ENCODE measurements around the gene PRR5. TPM values are rescaled to one million over a fixed set of nuclear protein-coding genes. Genes with fewer than 3 reads are reported as not detected.

Gene PRR5
- polyA plus RNA-seq, 1 of the 3 experiments (the other 2 are of a cell fraction): 1.3 TPM

DNA sequence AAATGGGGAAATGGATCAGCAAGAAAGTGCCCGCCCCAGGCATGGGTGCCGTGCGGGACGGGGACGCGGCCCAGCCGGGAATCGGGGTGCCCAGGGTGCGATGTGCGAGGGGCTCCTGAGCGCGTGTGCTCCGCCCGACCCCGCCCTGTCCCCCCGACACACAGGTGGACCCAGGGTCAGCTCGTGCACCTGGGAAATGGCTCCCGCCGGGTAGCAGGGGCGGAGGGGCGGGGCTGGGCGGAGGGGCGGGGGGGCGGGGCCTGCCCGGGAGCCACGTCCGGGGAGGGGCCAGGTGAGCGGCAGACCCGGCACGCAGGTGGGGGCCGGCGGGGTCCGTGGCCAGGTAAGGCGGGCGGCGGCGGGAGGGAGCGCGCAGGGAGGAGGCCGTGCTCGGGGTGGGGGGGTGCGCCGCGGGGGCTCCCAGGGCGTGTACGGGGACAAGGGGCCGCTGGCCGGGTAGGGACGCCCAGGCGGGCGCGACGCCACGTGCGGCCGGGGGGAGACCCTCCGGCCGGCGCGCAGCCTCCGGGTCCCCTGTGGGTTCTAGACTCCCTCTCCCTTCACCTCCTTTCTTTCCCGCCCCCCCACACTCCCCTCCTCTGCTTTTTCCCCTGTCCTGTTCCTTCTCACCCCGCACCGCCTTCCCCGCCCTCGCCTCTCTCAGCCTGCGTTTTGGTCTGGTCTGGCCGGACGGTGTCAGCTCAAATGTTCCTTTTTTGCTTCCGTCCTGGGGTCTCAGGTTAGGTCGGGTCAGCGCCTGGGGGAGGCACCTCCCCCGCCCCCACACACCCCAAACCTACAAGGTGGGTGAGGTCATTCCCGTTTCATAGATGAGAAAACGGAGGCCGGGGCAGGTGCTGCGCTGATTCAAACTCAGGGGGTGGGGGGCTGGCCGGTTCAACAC, 50.5 kb downstream of the PRR5 start, which contains the start of gene ARHGAP8:
ARHGAP8 (plus strand) TSS at position 291 of the 904 bp plus-strand sequence. CDS start 33,953 bp downstream, outside the sequence.
- DNase-seq: peak; percentile 74
- WGBS (ENCODE audit: low lambda C conversion rate): 36% methylated on average over 39 of the region's 78 CpGs
- no peaks in the 10 kb centered on the region for H3K9me2 ChIP-seq
- H3F3A ChIP-seq (replicated peaks; ENCODE audit: insufficient read depth): no peaks in the 10 kb centered on the region
- H2AFZ ChIP-seq (ENCODE audit: low read depth): no peak within 1 kb of the TSS
- no peak for TF ChIP-seq GABPA (IDR thresholded peaks at IDR 0.05; ENCODE audit: low read depth)
- no peak for TF ChIP-seq ELF1 (IDR thresholded peaks at IDR 0.05)
- H3K9ac ChIP-seq: no peak within 1 kb of the TSS
- no peaks in the 10 kb centered on the region for H3K27me3 ChIP-seq (ENCODE audit: insufficient read depth)
- no peaks in the 10 kb centered on the region for H4K20me1 ChIP-seq (ENCODE audit: insufficient read depth)
- no peak within 1 kb of the TSS for H3K4me2 ChIP-seq
- no peaks in the 10 kb centered on the region for H3K36me3 ChIP-seq (replicated peaks in 1 of 2; ENCODE audit: control insufficient read depth in 1 of 2, insufficient read depth in 2 of 2, low read length in 1 of 2)
- no peaks in the 10 kb centered on the region for H3K9me3 ChIP-seq
- no peak within 1 kb of the TSS for H3K27ac ChIP-seq (ENCODE audit: low read depth in 2 of 2, low read length in 1 of 2)
- H3K4me3 ChIP-seq (ENCODE audit: low read depth in 2 of 2, low read length in 1 of 2): peak within 1 kb of the TSS in 1 of 2 experiments; percentile 2; a peak in 1 of 4 replicates
- H3K4me1 ChIP-seq (ENCODE audit: control insufficient read depth in 1 of 2, insufficient read depth in 2 of 2, low read depth in 1 of 2, low read length in 1 of 2): peaks cover 0 to 2% of the 10 kb centered on the region in 2 experiments; a peak in 1 of 4 replicates
- H3K79me2 ChIP-seq (ENCODE audit: insufficient read depth): no peaks in the 10 kb centered on the region
- ChIA-PET CTCF (interaction anchor here (2.1 to 3.2 kb wide), 2 partner anchors 18 to 68 kb away, joined by 6 to 11 read pairs; no protein-coding TSS in a partner anchor), POLR2A (no interaction called here)

DNA sequence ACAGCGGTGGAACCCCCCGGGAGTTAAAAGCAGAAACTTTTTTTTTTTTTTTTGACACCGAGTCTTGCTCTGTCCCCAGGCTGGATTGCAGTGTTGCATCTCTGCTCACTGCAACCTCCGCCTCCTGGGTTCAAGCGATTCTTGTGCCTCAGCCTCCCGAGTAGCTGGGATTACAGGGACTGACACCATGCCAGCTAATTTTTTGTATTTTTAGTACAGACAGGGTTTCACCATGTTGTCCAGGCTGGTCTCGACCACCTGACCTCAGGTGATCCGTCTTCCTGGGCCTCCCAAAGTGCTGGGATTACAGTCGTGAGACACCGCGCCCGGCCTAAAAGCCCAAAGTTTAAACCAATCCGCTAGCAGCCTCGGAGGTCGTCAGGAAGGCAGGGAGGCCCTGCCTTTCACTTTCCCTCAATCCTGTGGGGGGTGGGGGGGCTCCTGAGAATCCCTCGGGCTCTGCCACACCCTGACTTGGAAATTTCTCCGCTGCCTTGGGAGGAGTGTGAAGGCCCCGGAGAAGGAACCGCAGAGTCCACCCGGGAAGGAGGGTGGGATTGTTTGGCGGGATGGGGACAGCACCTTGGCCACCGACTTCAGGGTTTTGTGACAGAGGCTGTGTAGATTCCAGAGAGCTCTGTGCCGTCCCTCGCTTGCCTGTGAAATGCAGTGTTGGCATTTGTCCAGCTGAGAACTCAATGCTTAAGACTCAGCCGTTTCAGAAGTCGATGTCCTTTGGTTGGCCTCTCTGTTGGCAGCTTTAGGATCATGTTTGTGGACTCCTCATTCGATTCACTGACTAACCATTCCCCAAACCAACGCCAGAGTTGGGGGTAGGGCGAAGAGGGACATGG, 51.4 kb downstream of the PRR5 start:
- no peaks in the 10 kb centered on the region for H4K20me1 ChIP-seq (ENCODE audit: insufficient read depth)
- H3K79me2 ChIP-seq (ENCODE audit: insufficient read depth): no peaks in the 10 kb centered on the region
- H3K9me2 ChIP-seq: no peaks in the 10 kb centered on the region
- CTCF ChIA-PET: no interaction called here
- no peak overlapping the region for H2AFZ ChIP-seq (ENCODE audit: low read depth)
- no peaks in the 10 kb centered on the region for H3K9me3 ChIP-seq
- WGBS (ENCODE audit: low lambda C conversion rate): 67% methylated on average over 26 of the region's 29 CpGs
- no peaks in the 10 kb centered on the region for H3K27me3 ChIP-seq (ENCODE audit: insufficient read depth)
- DNase-seq: no peak
- H3K27ac ChIP-seq (ENCODE audit: low read depth in 2 of 2, low read length in 1 of 2): no peak overlapping the region
- POLR2A ChIA-PET: no interaction called here
- no peak overlapping the region for H3K4me3 ChIP-seq (ENCODE audit: low read depth in 2 of 2, low read length in 1 of 2)
- no peak overlapping the region for H3K9ac ChIP-seq
- no peak overlapping the region for H3K4me2 ChIP-seq
- no peaks in the 10 kb centered on the region for H3K36me3 ChIP-seq (replicated peaks in 1 of 2; ENCODE audit: control insufficient read depth in 1 of 2, insufficient read depth in 2 of 2, low read length in 1 of 2)
- TF ChIP-seq RAD21 (IDR thresholded peaks at IDR 0.05; ENCODE audit: low read length) (no peak), POLR2AphosphoS5 (IDR thresholded peaks at IDR 0.05; ENCODE audit: low read depth, low read length) (no peak), ELF1 (IDR thresholded peaks at IDR 0.05) (no peak), RFX5 (IDR thresholded peaks at IDR 0.05; ENCODE audit: low read length) (no peak), CHD2 (IDR thresholded peaks at IDR 0.05; ENCODE audit: low read length, partially characterized antibody) (no peak), RXRA (IDR thresholded peaks at IDR 0.05; ENCODE audit: borderline replicate concordance, low read depth) (no peak), MXI1 (IDR thresholded peaks at IDR 0.05; ENCODE audit: low read depth, low read length) (no peak)
- H3K4me1 ChIP-seq (ENCODE audit: control insufficient read depth in 1 of 2, insufficient read depth in 2 of 2, low read depth in 1 of 2, low read length in 1 of 2): peaks cover under 1 to 2% of the 10 kb centered on the region in 2 experiments; a peak in 1 of 4 replicates
- H3F3A ChIP-seq (replicated peaks; ENCODE audit: insufficient read depth): no peaks in the 10 kb centered on the region

DNA sequence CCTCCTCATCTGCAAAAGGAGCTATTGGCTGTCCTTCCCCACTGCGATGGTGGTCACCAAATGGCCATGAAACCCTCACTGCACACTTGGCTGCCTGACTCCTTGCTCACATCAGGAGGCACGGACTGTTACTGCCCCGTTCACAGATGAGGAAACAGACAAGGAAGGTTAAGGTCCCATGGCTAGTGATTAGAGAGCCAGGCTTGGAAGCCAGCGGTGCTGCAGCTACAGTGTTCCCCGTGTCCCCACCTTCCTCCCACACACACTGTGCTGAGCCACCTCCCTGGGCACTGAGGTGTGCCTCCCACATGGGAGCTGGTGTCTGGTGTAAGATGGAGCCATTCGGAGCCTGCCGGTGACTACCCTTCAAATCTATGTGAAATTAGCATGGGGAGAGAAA, 53.0 kb downstream of the PRR5 start:
- Histone ChIP-seq H3K79me2 (ENCODE audit: insufficient read depth) (no peaks in the 10 kb centered on the region), H3F3A (replicated peaks; ENCODE audit: insufficient read depth) (no peaks in the 10 kb centered on the region), H3K27ac (ENCODE audit: low read depth in 2 of 2, low read length in 1 of 2) (no peak overlapping the region), H3K9me3 (no peaks in the 10 kb centered on the region), H3K9me2 (no peaks in the 10 kb centered on the region), H3K9ac (no peak overlapping the region), H3K36me3 (replicated peaks in 1 of 2; ENCODE audit: control insufficient read depth in 1 of 2, insufficient read depth in 2 of 2, low read length in 1 of 2) (no peaks in the 10 kb centered on the region), H3K4me2 (no peak overlapping the region), H3K4me3 (ENCODE audit: low read depth in 2 of 2, low read length in 1 of 2) (no peak overlapping the region), H4K20me1 (ENCODE audit: insufficient read depth) (no peaks in the 10 kb centered on the region), H3K27me3 (ENCODE audit: insufficient read depth) (no peaks in the 10 kb centered on the region), H2AFZ (ENCODE audit: low read depth) (no peak overlapping the region), H3K4me1 (ENCODE audit: control insufficient read depth in 1 of 2, insufficient read depth in 2 of 2, low read depth in 1 of 2, low read length in 1 of 2) (peaks cover 2 to 4% of the 10 kb centered on the region in 2 experiments; a peak in 1 of 4 replicates)
- POLR2A ChIA-PET: no interaction called here
- CTCF ChIA-PET: interaction anchor here (0.7 to 1.4 kb wide), 3 partner anchors 20 to 70 kb away, joined by 3 to 5 read pairs (median 3); no protein-coding TSS in a partner anchor
- DNase-seq: no peak
- 63% methylated on average over 6 of the region's 7 CpGs for WGBS (ENCODE audit: low lambda C conversion rate)
- TF ChIP-seq TAF1 (IDR thresholded peaks at IDR 0.05; ENCODE audit: borderline replicate concordance, low read depth, low read length) (no peak), FOSL2 (IDR thresholded peaks at IDR 0.05; ENCODE audit: borderline replicate concordance, low read depth) (no peak), EZH2phosphoT487 (IDR thresholded peaks at IDR 0.05; ENCODE audit: borderline replicate concordance, low read depth) (no peak), NRF1 (IDR thresholded peaks at IDR 0.05; ENCODE audit: low read depth, low read length) (no peak), GABPA (IDR thresholded peaks at IDR 0.05; ENCODE audit: low read depth) (no peak), SIN3A (IDR thresholded peaks at IDR 0.05; ENCODE audit: borderline replicate concordance, low read depth, low read length) (no peak)
- TF ChIP-seq, protein P1, sequence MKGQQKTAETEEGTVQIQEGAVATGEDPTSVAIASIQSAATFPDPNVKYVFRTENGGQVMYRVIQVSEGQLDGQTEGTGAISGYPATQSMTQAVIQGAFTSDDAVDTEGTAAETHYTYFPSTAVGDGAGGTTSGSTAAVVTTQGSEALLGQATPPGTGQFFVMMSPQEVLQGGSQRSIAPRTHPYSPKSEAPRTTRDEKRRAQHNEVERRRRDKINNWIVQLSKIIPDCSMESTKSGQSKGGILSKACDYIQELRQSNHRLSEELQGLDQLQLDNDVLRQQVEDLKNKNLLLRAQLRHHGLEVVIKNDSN (IDR thresholded peaks at IDR 0.05; ENCODE audit: borderline replicate concordance, low read depth): no peak
- TF ChIP-seq, protein P2, sequence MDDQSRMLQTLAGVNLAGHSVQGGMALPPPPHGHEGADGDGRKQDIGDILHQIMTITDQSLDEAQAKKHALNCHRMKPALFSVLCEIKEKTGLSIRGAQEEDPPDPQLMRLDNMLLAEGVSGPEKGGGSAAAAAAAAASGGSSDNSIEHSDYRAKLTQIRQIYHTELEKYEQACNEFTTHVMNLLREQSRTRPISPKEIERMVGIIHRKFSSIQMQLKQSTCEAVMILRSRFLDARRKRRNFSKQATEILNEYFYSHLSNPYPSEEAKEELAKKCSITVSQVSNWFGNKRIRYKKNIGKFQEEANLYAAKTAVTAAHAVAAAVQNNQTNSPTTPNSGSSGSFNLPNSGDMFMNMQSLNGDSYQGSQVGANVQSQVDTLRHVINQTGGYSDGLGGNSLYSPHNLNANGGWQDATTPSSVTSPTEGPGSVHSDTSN (IDR thresholded peaks at IDR 0.05): no peak
- TF ChIP-seq, protein P3, sequence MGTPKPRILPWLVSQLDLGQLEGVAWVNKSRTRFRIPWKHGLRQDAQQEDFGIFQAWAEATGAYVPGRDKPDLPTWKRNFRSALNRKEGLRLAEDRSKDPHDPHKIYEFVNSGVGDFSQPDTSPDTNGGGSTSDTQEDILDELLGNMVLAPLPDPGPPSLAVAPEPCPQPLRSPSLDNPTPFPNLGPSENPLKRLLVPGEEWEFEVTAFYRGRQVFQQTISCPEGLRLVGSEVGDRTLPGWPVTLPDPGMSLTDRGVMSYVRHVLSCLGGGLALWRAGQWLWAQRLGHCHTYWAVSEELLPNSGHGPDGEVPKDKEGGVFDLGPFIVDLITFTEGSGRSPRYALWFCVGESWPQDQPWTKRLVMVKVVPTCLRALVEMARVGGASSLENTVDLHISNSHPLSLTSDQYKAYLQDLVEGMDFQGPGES (IDR thresholded peaks at IDR 0.05; ENCODE audit: low read depth, low read length): no peak
